AG04450 (cell line): Measurements from ENCODE around the gene PAIP1. TPM values are rescaled to one million over a fixed set of nuclear protein-coding genes. Genes with fewer than 3 reads are reported as not detected.
"Not testable (repeated sequence)": the region's sequence is repeated elsewhere in the genome, so short reads cannot be mapped to it uniquely, and the experiment has no call there.

Source experiments
- CTCF ChIA-PET: fragments of 300-600, 350-600 bp; formaldehyde crosslinking; extraction: SDS; loops from one replicate; lab custom pipeline; 2022; ENCODE audit warnings: antibody characterized with exemption, inconsistent platforms; lab: Charles Lee
- POLR2A ChIA-PET: fragments of 350-600 bp; formaldehyde crosslinking; extraction: SDS; loops from one replicate; lab custom pipeline; 2021; ENCODE audit warnings: antibody characterized with exemption, inconsistent platforms; lab: Yijun Ruan, JAX
- DNase-seq: peaks from one replicate; pipeline ENCODE4 v3.0.0-alpha.2; 2011; ENCODE audit warnings: low read depth, low spot score
- H3K27ac ChIP-seq: one replicate; pipeline ENCODE4 v1.5.1; 2012; ENCODE audit warnings: low read depth, low read length, control low read depth
- H3K27me3 ChIP-seq: one replicate; pipeline ENCODE4 v1.6.0; 2012; ENCODE audit warnings: low read length; ENCODE audit not compliant: control insufficient read depth, insufficient read depth
- H3K4me3 ChIP-seq: 2 replicates; pipeline ENCODE4 v1.5.1; 2011; ENCODE audit warnings: mild to moderate bottlenecking, low read depth, low read length, control low read depth
- H3K9me3 ChIP-seq: 2 replicates; pipeline ENCODE4 v1.5.1; 2012; ENCODE audit warnings: low read length; ENCODE audit not compliant: control insufficient read depth, insufficient read depth
- polyA plus RNA-seq: library from polyadenylated mRNA; depleted of rRNA; stranded (reverse); fragments of >200 nt; gene quantifications from 2 replicates; pipeline ENCODE4 v1.2.3, GENCODE V29; 2011
- TF ChIP-seq, protein P1 (sequence below): IDR thresholded peaks from 2 replicates; pipeline ENCODE4 v1.5.1; 2011; ENCODE audit warnings: low read depth, low read length, control low read depth, inconsistent platforms

Gene PAIP1
- polyA plus RNA-seq, 1 experiment, result 148 TPM

DNA sequence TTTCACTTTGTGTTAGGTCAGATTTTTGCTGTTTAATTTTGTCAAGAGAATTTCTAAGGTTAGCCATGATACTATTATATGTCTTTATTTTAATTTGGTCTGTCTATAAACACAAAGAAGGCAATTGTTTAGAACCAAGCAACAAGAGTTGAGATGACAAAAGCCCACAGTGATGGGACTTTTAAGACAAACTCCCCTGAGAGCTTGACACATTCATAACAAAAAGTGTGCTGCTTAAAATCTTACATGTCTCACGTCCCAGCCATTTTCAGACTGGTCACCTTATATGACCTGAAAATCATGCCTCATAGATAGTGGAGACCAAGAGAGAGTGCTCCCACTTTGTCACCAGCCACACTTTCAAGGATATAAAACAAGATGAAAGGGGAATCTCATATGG lies 24.5 kb upstream of the PAIP1 start:
- Histone ChIP-seq H3K9me3 (no peaks in the 10 kb centered on the region), H3K27ac (no peak overlapping the region), H3K4me3 (no peak overlapping the region), H3K27me3 (no peaks in the 10 kb centered on the region)
- TF ChIP-seq, protein P1, sequence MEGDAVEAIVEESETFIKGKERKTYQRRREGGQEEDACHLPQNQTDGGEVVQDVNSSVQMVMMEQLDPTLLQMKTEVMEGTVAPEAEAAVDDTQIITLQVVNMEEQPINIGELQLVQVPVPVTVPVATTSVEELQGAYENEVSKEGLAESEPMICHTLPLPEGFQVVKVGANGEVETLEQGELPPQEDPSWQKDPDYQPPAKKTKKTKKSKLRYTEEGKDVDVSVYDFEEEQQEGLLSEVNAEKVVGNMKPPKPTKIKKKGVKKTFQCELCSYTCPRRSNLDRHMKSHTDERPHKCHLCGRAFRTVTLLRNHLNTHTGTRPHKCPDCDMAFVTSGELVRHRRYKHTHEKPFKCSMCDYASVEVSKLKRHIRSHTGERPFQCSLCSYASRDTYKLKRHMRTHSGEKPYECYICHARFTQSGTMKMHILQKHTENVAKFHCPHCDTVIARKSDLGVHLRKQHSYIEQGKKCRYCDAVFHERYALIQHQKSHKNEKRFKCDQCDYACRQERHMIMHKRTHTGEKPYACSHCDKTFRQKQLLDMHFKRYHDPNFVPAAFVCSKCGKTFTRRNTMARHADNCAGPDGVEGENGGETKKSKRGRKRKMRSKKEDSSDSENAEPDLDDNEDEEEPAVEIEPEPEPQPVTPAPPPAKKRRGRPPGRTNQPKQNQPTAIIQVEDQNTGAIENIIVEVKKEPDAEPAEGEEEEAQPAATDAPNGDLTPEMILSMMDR, result no peak
- ChIA-PET POLR2A (no interaction called here), CTCF (no interaction called here)
- no peak for DNase-seq

DNA sequence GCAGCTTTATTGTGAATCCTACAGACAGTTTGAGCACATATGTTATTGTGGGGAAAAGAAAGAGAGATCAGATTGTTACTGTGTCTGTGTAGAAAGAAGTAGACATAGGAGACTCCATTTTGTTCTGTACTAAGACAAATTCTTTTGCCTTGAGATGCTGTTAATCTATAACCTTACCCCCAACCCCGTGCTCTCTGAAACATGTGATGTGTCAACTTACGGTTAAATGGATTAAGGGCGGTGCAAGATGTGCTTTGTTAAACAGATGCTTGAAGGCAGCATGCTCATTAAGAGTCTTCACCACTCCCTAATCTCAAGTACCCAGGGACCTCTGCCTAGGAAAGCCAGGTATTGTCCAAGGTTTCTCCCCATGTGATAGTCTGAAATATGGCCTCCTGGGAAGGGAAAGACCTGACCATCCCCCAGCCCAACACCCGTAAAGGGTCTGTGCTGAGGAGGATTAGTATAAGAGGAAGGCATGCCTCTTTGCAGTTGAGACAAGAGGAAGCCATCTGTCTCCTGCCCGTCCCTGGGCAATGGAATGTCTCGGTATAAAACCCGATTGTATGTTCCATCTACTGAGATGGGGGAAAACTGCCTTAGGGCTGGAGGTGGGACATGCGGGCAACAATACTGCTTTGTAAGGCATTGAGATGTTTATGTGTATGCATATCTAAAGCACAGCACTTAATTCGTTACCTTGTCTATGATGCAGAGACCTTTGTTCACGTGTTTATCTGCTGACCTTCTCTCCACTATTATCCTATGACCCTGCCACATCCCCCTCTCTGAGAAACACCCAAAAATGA lies 23.7 kb upstream of the PAIP1 start:
- CTCF ChIA-PET, result not testable (repeated sequence)

DNA sequence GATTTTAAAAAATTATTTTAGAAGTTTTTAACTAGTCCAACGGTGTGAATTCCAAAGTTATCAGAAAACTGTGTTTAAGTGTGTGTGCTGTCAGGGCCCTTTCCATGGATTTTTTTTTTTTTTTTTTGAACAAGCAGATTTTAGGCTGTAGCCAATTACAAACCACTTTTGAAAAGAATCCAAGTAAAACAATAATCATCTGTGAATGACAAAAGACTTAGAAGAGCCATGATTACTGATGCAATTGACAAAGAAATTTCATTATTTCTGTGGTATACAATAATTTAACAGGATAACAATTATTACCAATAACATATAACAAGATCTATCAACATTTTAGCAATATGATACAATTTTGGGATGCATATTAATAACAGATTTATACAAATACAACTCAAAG lies 16.2 kb upstream of the PAIP1 start:
- H3K9me3 ChIP-seq, result no peaks in the 10 kb centered on the region
- TF ChIP-seq, protein P1, result no peak
- no peaks in the 10 kb centered on the region for H3K27me3 ChIP-seq
- CTCF ChIA-PET, result interaction anchor here (0.9 to 1.4 kb wide), 2 partner anchors 9 to 58 kb away, joined by 3 to 4 read pairs; no protein-coding TSS in a partner anchor
- no peak overlapping the region for H3K27ac ChIP-seq
- DNase-seq, result no peak
- no peak overlapping the region for H3K4me3 ChIP-seq
- POLR2A ChIA-PET, result no interaction called here

More for the DNA sequence above, 23.7 kb upstream of the PAIP1 start:
- DNase-seq, H3K9me3 ChIP-seq, POLR2A ChIA-PET, H3K27me3 ChIP-seq, H3K27ac ChIP-seq, H3K4me3 ChIP-seq: not testable (repeated sequence)

DNA sequence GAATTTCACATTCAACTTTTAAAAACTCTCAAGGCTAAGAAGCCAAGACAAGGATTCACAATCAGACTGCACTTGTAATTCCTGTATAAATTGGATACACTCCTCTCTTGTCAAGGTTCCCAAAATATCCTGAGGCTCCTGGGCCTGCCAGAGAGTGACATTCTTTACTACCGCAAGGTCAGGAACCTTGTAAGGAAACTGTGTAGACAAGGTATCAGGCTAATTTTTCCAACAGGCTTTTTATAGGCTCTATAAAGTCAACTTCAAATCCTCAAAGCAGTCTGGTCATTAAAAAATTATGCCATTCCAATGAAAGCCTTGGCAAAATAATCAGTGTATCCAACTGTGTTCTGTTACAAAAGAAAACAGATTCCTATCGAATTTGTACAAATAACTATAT lies 15.5 kb upstream of the PAIP1 start:
- TF ChIP-seq, protein P1, result no peak
- H3K27me3 ChIP-seq, result no peaks in the 10 kb centered on the region
- H3K27ac ChIP-seq, result no peak overlapping the region
- no peak for DNase-seq
- H3K9me3 ChIP-seq, result no peaks in the 10 kb centered on the region
- ChIA-PET POLR2A (no interaction called here), CTCF (interaction anchor here (1.4 kb wide), 1 partner anchor 59 kb away, joined by 4 read pairs; no protein-coding TSS in a partner anchor)
- H3K4me3 ChIP-seq, result no peak overlapping the region

DNA sequence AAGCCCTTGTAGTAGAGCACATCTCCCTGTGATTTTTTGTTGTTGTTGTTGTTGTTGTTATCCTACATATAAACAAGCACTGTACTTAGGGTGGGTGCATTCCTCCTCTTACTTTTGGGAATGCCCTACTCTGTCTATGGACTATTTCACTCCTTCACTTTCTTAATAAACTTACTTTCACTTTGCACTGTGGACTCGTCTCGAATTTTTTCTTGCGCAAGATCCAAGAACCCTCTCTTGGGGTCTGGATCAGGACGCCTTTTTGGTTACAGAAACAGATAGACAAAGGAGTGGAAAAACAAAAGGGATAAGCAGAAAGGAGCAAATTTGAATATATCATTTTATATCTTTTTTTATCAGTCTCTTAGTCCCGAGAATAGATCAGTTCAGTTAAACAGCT lies 14.4 kb upstream of the PAIP1 start:
- Histone ChIP-seq H3K27me3 (no peaks in the 10 kb centered on the region), H3K9me3 (no peaks in the 10 kb centered on the region), H3K27ac (no peak overlapping the region), H3K4me3 (no peak overlapping the region)
- no peak for DNase-seq
- TF ChIP-seq, protein P1, result no peak
- POLR2A ChIA-PET, result no interaction called here
- CTCF ChIA-PET, result interaction anchor here (0.6 to 1.2 kb wide), 2 partner anchors 13 to 39 kb away, joined by 3 to 7 read pairs; no protein-coding TSS in a partner anchor
